GM12878 (cell line): ENCODE results near the gene GRIK2. TPM values are rescaled to one million over a fixed set of nuclear protein-coding genes. Genes with fewer than 3 reads are reported as not detected.

Experiments used
- ATAC-seq: fragments of 200-7000 bp; cut with Tn5 transposase; 3 replicates; pipeline ENCODE4 v1.9.1; 2020; ENCODE audit warnings: mild to moderate bottlenecking, moderate library complexity
- BruUV-seq: library from RNA; stranded (reverse); fragments of 400-500 nt; replicated peaks from 2 replicates; lab custom pipeline; 2021; lab: Mats Ljungman, UMichigan
- CTCF ChIA-PET: fragments of 300-600 bp; sonication (Branson Sonifier 250); formaldehyde crosslinking; extraction: SDS; loops from one replicate; lab custom pipeline; 2021; ENCODE audit warnings: inconsistent platforms; lab: Yijun Ruan, JAX
- POLR2A ChIA-PET: fragments of 350-600 bp; formaldehyde crosslinking; extraction: SDS; loops from one replicate; lab custom pipeline; 2021; ENCODE audit warnings: inconsistent platforms; lab: Charles Lee
- RAD21 ChIA-PET: fragments of 300-600 bp; sonication (Branson Sonifier 250); formaldehyde crosslinking; loops from one replicate; lab custom pipeline; 2023; ENCODE audit warnings: antibody characterized with exemption; ENCODE audit not compliant: unreplicated experiment; lab: Charles Lee
- SMC1A ChIA-PET: fragments of 300-600 bp; sonication (Branson Sonifier 250); formaldehyde crosslinking; loops from one replicate; lab custom pipeline; 2023; ENCODE audit not compliant: unreplicated experiment, uncharacterized antibody; lab: Charles Lee
- DNase-seq: peaks from one replicate; pipeline ENCODE4 v3.0.0-alpha.2; 2011; ENCODE audit warnings: low read depth, low spot score
- FAIRE-seq: peaks from 3 replicates; lab custom pipeline; 2011; peaks lifted over from hg19 to GRCh38; lab: Jason Lieb, UNC
- H2AFZ ChIP-seq: 2 replicates; pipeline ENCODE4 v1.6.0; 2011; ENCODE audit warnings: low read depth, low read length, control low read depth; ENCODE audit not compliant: control insufficient read depth
- H3K27ac ChIP-seq: 2 replicates; pipeline ENCODE4 v1.5.1; 2011; ENCODE audit warnings: control low read depth; ENCODE audit not compliant: control insufficient read depth, insufficient read depth
- H3K27me3 ChIP-seq, 2 experiments: replicated peaks in 1 of 2; 2 replicates each; pipeline versions ENCODE4 v1.6.0 to v1.6.1; 2011; ENCODE audit warnings: low read length in 1 of 2; ENCODE audit not compliant: control insufficient read depth in 2 of 2, insufficient read depth in 2 of 2
- H3K36me3 ChIP-seq, 2 experiments: 2 replicates each; pipeline ENCODE4 v1.5.1; 2011; ENCODE audit warnings: low read length in 1 of 2; ENCODE audit not compliant: control insufficient read depth in 2 of 2, insufficient read depth in 2 of 2
- H3K4me1 ChIP-seq: 2 replicates; pipeline ENCODE4 v1.6.1; 2011; ENCODE audit warnings: mild to moderate bottlenecking, low read length, moderate library complexity, mixed read lengths; ENCODE audit not compliant: control insufficient read depth, insufficient read depth
- H3K4me2 ChIP-seq: 2 replicates; pipeline ENCODE4 v1.6.0; 2011; ENCODE audit warnings: control low read depth; ENCODE audit not compliant: control insufficient read depth, insufficient read depth
- H3K4me3 ChIP-seq: fragments of 200-600 bp; sonication (generic); 2 replicates; pipeline ENCODE4 v1.5.1; 2016
- H3K79me2 ChIP-seq: 2 replicates; pipeline ENCODE4 v1.6.0; 2011; ENCODE audit warnings: low read length; ENCODE audit not compliant: control insufficient read depth, insufficient read depth
- H3K9ac ChIP-seq: 2 replicates; pipeline ENCODE4 v1.8.0; 2011; ENCODE audit warnings: low read length, control low read depth, mixed read lengths; ENCODE audit not compliant: control insufficient read depth, insufficient read depth
- H3K9me3 ChIP-seq: replicated peaks from 3 replicates; pipeline ENCODE4 v1.5.1; 2011; ENCODE audit warnings: mild to moderate bottlenecking, low read length; ENCODE audit not compliant: control insufficient read depth, insufficient read depth
- H4K20me1 ChIP-seq: 2 replicates; pipeline ENCODE4 v1.6.0; 2011; ENCODE audit not compliant: control insufficient read depth, insufficient read depth
- ASH2L ChIP-seq: fragments of 300-600, 200-600 bp; sonication (generic); IDR thresholded peaks from 2 replicates; pipeline ENCODE4 v1.6.1; 2017; ENCODE audit warnings: low read depth, mild to moderate bottlenecking, borderline replicate concordance
- CTCF ChIP-seq, 3 experiments: IDR thresholded peaks in 2 of 3; conservative IDR thresholded peaks in 1 of 3; 2 replicates each; pipeline ENCODE4 v1.5.1; 2011; ENCODE audit warnings: low read depth in 3 of 3, low read length in 3 of 3, mild to moderate bottlenecking in 3 of 3, control low read depth in 2 of 3, moderate library complexity in 2 of 3, inconsistent platforms in 1 of 3, mixed read lengths in 1 of 3; ENCODE audit not compliant: control insufficient read depth in 2 of 3, insufficient read depth in 1 of 3; ENCODE audit errors: extremely low read depth in 1 of 3
- FOS ChIP-seq: IDR thresholded peaks from 3 replicates; pipeline ENCODE4 v1.6.1; 2011; ENCODE audit warnings: borderline replicate concordance; ENCODE audit not compliant: insufficient read length; ENCODE audit errors: extremely low read depth
- IKZF1 ChIP-seq: fragments of 450-650 bp; conservative IDR thresholded peaks from 2 replicates; pipeline ENCODE4 v1.6.1; 2017; ENCODE audit warnings: antibody characterized with exemption, mild to moderate bottlenecking
- IRF5 ChIP-seq: fragments of 450-650 bp; IDR thresholded peaks from 2 replicates; pipeline ENCODE4 v1.6.1; 2017; ENCODE audit warnings: borderline replicate concordance
- MLLT1 ChIP-seq: fragments of 450-650 bp; IDR thresholded peaks from 2 replicates; pipeline ENCODE4 v1.6.1; 2016; ENCODE audit warnings: mild to moderate bottlenecking
- PAX8 ChIP-seq: fragments of 450-650 bp; IDR thresholded peaks from 2 replicates; pipeline ENCODE4 v1.6.1; 2017; ENCODE audit warnings: mild to moderate bottlenecking, moderate library complexity
- RUNX3 ChIP-seq: IDR thresholded peaks from 2 replicates; pipeline ENCODE4 v1.6.1; 2012; ENCODE audit warnings: low read length, inconsistent platforms
- SPI1 ChIP-seq: IDR thresholded peaks from 2 replicates; pipeline ENCODE4 v1.6.1; 2011; ENCODE audit warnings: low read depth, mild to moderate bottlenecking, low read length, moderate library complexity, borderline replicate concordance; ENCODE audit not compliant: insufficient read depth
- TAF1 ChIP-seq: IDR thresholded peaks from 2 replicates; pipeline ENCODE4 v1.6.1; 2011; ENCODE audit warnings: mild to moderate bottlenecking, low read depth, low read length, borderline replicate concordance
- ZBTB4 ChIP-seq: fragments of 450-650 bp; formaldehyde crosslinking; IDR thresholded peaks from 2 replicates; pipeline ENCODE4 v1.4.0; 2022; ENCODE audit warnings: mild to moderate bottlenecking, moderate library complexity
- ZZZ3 ChIP-seq: IDR thresholded peaks from 2 replicates; pipeline ENCODE4 v1.6.1; 2011; ENCODE audit warnings: low read depth; ENCODE audit not compliant: control insufficient read depth, insufficient read length
- WGBS: methylation state at CpG from one replicate; pipeline ENCODE4 v1.1.6; 2016; ENCODE audit warnings: low lambda C conversion rate; ENCODE audit not compliant: insufficient replicate concordance, insufficient coverage; ENCODE audit errors: missing lambda C conversion rate; 5-methylcytosine and 5-hydroxymethylcytosine counted together
- in situ Hi-C: fragments of 300-500 bp; cut with MboI; formaldehyde crosslinking; loops from 9 replicates; pipeline ENCODE4 v1.14.3; 2018; ENCODE audit warnings: mixed read lengths
- intact Hi-C: fragments of 100-400 bp; cut with micrococcal nuclease; formaldehyde crosslinking; loops from one replicate; pipeline ENCODE4 v1.14.2; 2022; ENCODE audit not compliant: unreplicated experiment
- polyA plus RNA-seq, 11 experiments: library from polyadenylated mRNA; depleted of rRNA in 4 of 11; unstranded in 6 of 11; stranded (reverse) in 5 of 11; fragments of >200 nt; fragmentation: Nextera tagmentation in 4 of 11; fragmentation: Illumina TruSeq in 1 of 11; extraction: Ambion mirVana in 4 of 11; extraction: Trizol in 1 of 11; gene quantifications; 1 replicate in 1 of 11; 2 replicates in 10 of 11; pipeline versions ENCODE4 v1.2.1 to v1.2.3, GENCODE V29; 2011 to 2016; ENCODE audit warnings: inconsistent platforms in 2 of 11, missing spikeins in 2 of 11, low read depth in 1 of 11
- total RNA-seq, 4 experiments: library from RNA; depleted of rRNA in 3 of 4; stranded (reverse); fragments of >200 nt in 3 of 4; fragmentation: Illumina TruSeq in 1 of 4; extraction: Trizol in 1 of 4; gene quantifications; 2 replicates each; pipeline versions ENCODE4 v1.2.1 to v1.2.3, GENCODE V29; 2013 to 2021
- TF ChIP-seq, protein P1 (sequence below): IDR thresholded peaks from 2 replicates; pipeline ENCODE4 v1.6.1; 2011; ENCODE audit warnings: mild to moderate bottlenecking, low read depth, low read length, moderate library complexity; ENCODE audit not compliant: insufficient replicate concordance

The GRIK2 gene
- total and polyA plus RNA-seq, 10 of the 15 experiments (the other 5 are each of a cell fraction or from before 2014, with no cell fraction given), result not detected

GRCh38 chr6:101777646-101778045, 384.1 kb downstream of the GRIK2 start:
- in situ Hi-C loops, result no loop called here
- ATAC-seq (no peak), FAIRE-seq (no peak), DNase-seq (no peak)
- Histone ChIP-seq H3K9ac (no peak overlapping the region), H3K4me2 (no peak overlapping the region), H3K9me3 (peaks cover 2% of the 10 kb centered on the region; the same call in 1 of the 3 replicates), H3K27me3 (no peaks in the 10 kb centered on the region), H2AFZ (no peak overlapping the region), H4K20me1 (no peaks in the 10 kb centered on the region), H3K27ac (no peak overlapping the region), H3K4me1 (no peaks in the 10 kb centered on the region), H3K4me3 (no peak overlapping the region), H3K79me2 (no peaks in the 10 kb centered on the region), H3K36me3 (no peaks in the 10 kb centered on the region)
- ChIA-PET RAD21 (no interaction called here), CTCF (interaction anchor here (0.8 kb wide), 1 partner anchor 37 kb away, joined by 3 read pairs; no protein-coding TSS in a partner anchor), POLR2A (no interaction called here), SMC1A (no interaction called here)
- TF ChIP-seq PAX8 (no peak), CTCF (IDR thresholded peaks at IDR 0.05 in 2 of 3, conservative IDR thresholded peaks at IDR 0.05 in 1 of 3; ENCODE audit: control insufficient read depth in 2 of 3, extremely low read depth in 1 of 3, insufficient read depth in 1 of 3, low read depth in 3 of 3, low read length in 3 of 3) (no peak), ZBTB4 (CRISPR knock-in tag) (no peak), FOS (no peak), TAF1 (no peak), ZZZ3 (no peak), SPI1 (no peak), ASH2L (no peak), IKZF1 (no peak), IRF5 (no peak), RUNX3 (no peak), MLLT1 (no peak)
- TF ChIP-seq, protein P1, sequence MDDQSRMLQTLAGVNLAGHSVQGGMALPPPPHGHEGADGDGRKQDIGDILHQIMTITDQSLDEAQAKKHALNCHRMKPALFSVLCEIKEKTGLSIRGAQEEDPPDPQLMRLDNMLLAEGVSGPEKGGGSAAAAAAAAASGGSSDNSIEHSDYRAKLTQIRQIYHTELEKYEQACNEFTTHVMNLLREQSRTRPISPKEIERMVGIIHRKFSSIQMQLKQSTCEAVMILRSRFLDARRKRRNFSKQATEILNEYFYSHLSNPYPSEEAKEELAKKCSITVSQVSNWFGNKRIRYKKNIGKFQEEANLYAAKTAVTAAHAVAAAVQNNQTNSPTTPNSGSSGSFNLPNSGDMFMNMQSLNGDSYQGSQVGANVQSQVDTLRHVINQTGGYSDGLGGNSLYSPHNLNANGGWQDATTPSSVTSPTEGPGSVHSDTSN, result no peak
- no TSS peak for BruUV-seq
- WGBS, result 3% methylated on average over 2 of the region's 2 CpGs
- intact Hi-C loops, result no loop called here
